Loucy (cell line): ENCODE results near the gene TMEM184A.

ENCODE experiments used
- EZH2phosphoT487 ChIP-seq: fragments of 200-600 bp; IDR thresholded peaks from 2 replicates; pipeline ENCODE4 v1.6.1; 2018; ENCODE audit warnings: antibody characterized with exemption, mild to moderate bottlenecking, moderate library complexity, borderline replicate concordance
- TF ChIP-seq, protein P1 (sequence below): fragments of 200-600 bp; sonication (generic); conservative IDR thresholded peaks from 2 replicates; pipeline ENCODE4 v1.5.1; 2014; ENCODE audit warnings: mild to moderate bottlenecking, antibody characterized with exemption, low read length

DNA sequence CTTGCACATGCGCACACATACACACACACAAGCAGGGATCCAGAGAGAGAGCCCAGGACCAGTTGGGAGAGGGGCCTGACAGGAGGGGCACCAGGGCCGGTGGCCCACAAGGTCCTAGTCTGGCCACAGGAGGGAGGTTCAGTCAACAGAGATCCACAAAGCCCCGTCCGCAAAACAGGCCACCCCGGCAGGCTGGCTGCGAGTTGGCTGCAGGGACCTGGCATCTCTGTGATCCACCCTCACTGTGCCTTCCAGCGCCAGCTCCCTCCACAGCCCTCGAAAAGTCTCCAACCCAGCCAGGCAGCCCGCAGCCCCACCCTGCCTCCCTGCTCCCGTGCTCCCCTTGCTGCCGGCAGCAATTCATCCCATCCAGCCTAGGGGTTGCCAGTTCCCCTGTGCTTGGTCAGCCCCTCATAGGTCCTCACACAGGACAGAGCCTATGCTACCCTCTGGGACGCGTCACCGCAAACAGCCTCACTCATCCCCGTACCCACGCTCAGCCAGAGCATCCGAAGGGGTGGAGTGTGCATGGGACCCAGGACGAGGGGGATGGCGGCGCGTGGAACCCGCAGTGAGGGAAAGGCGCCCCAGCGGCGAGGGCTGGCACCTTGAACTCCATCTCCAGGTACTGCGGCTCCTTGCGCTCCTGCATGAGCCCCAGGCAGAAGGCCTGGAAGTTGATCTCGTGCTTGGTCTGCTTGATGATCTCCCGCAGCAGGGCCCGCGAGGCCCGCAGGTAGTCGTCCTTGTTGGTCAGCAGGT is 59.3 kb downstream of the TMEM184A start:
- TF ChIP-seq, protein P1, sequence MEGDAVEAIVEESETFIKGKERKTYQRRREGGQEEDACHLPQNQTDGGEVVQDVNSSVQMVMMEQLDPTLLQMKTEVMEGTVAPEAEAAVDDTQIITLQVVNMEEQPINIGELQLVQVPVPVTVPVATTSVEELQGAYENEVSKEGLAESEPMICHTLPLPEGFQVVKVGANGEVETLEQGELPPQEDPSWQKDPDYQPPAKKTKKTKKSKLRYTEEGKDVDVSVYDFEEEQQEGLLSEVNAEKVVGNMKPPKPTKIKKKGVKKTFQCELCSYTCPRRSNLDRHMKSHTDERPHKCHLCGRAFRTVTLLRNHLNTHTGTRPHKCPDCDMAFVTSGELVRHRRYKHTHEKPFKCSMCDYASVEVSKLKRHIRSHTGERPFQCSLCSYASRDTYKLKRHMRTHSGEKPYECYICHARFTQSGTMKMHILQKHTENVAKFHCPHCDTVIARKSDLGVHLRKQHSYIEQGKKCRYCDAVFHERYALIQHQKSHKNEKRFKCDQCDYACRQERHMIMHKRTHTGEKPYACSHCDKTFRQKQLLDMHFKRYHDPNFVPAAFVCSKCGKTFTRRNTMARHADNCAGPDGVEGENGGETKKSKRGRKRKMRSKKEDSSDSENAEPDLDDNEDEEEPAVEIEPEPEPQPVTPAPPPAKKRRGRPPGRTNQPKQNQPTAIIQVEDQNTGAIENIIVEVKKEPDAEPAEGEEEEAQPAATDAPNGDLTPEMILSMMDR = no peak
- TF ChIP-seq EZH2phosphoT487 = no peak
